Naive thymus-derived CD8-positive, alpha-beta T cell (primary cell): ENCODE measurements around the gene GULP1. TPM values are rescaled to one million over a fixed set of nuclear protein-coding genes. Genes with fewer than 3 reads are reported as not detected.

Source experiments
- ATAC-seq, 2 donors: fragments of 150-1000 bp; cut with Tn5 transposase in 1 of 2; sonication (Bioruptor Pico), chemical (Tn5 transposase) in 1 of 2; 1 replicate in 1 of 2; 2 replicates in 1 of 2; pipeline ENCODE4 v1.10.0; 2021; ENCODE audit warnings: mild to moderate bottlenecking in 2 of 2, moderate library complexity in 2 of 2
- POLR2A ChIA-PET: fragments of 350-600 bp; sonication (Branson Sonifier 250); formaldehyde crosslinking; loops from one replicate; lab custom pipeline; 2021; ENCODE audit warnings: antibody characterized with exemption; lab: Charles Lee
- DNase-seq, 10 donors: peaks; one replicate each; pipeline versions ENCODE4 v3.0.0 to v3.0.0-alpha.2; 2020 to 2022
- H3K27ac Mint-ChIP-seq, 10 donors: one replicate each; pipeline ENCODE4 v1.8.0; 2020 to 2022; ENCODE audit warnings: mild to moderate bottlenecking in 10 of 10, mixed read lengths in 10 of 10, moderate library complexity in 4 of 10, inconsistent platforms in 1 of 10
- H3K27me3 Mint-ChIP-seq, 5 donors: one replicate each; pipeline ENCODE4 v1.8.0; 2021 to 2022; ENCODE audit warnings: mixed read lengths in 5 of 5
- H3K36me3 Mint-ChIP-seq, 3 donors: one replicate each; pipeline ENCODE4 v1.8.0; 2020 to 2022; ENCODE audit warnings: mixed read lengths in 3 of 3, mild to moderate bottlenecking in 2 of 3, inconsistent platforms in 1 of 3
- H3K4me1 Mint-ChIP-seq, 4 donors: one replicate each; pipeline ENCODE4 v1.8.0; 2021 to 2022; ENCODE audit warnings: mixed read lengths in 4 of 4
- H3K4me3 Mint-ChIP-seq, 10 donors: one replicate each; pipeline ENCODE4 v1.8.0; 2020 to 2022; ENCODE audit warnings: mild to moderate bottlenecking in 10 of 10, mixed read lengths in 10 of 10, moderate library complexity in 6 of 10, inconsistent platforms in 1 of 10
- H3K9me3 Mint-ChIP-seq, 9 donors: one replicate each; pipeline ENCODE4 v1.8.0; 2020 to 2022; ENCODE audit warnings: mixed read lengths in 9 of 9, mild to moderate bottlenecking in 3 of 9, inconsistent platforms in 1 of 9, moderate library complexity in 1 of 9
- microRNA-seq: library from miRNA; unstranded; fragments of <30 nt; microRNA quantifications from one replicate; pipeline ENCODE4 v1.2.0, GENCODE V29; 2022; ENCODE audit warnings: borderline microRNAs expressed
- polyA plus RNA-seq, 3 donors: library from polyadenylated mRNA; unstranded; fragments of 300-500 nt; fragmentation: Illumina TruSeq; gene quantifications; one replicate each; pipeline ENCODE4 v1.2.3, GENCODE V29; 2021
- total RNA-seq, 8 experiments: library from RNA in 2 of 8; stranded (reverse) in 2 of 8; gene quantifications; one replicate each; pipeline ENCODE4 v1.2.3 and lab custom pipeline; 2021 to 2026

Gene GULP1
- total and polyA plus RNA-seq, 5 experiments from 2014 or later: not detected

DNA sequence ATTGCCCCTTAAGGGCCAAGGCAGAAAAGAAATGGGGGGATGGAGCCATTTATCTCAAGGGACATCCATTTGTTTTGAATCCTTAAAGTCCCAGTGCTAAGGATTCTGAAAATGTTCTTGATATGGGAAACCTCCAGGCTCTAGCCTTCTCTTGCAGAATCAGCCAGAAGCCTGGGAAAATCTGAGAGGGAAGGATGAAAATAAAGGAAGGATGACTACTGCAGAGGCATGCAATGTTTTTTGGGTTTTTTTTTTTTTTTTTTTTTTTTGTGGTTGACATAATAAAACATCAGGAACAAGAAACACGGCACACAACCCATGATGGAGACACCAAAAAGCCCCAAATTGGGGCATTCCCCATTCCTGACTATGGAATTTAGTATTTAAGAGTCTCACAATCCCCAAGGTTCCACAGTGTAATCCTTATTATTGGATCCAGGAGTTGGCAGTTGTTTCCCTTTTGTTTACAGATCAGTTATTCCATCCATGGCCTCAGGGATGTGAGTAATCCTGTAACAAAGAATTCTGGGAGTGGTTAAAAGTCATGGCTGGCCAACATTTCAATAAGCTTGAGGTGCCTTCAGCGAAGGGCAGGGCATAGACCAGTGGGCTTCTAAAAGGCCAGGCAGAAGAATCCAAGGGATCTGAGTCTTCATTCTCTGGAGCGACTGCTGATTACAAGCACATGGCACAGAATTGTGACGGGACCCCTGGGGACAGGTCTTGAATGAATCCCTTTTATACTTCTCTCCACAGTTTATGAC is 337.5 kb downstream of the GULP1 start:
- Mint-ChIP-seq H3K4me1 (no peaks in the 10 kb centered on the region), H3K36me3 (no peaks in the 10 kb centered on the region), H3K9me3 (peaks cover 0 to 2% (median 0%) of the 10 kb centered on the region in 9 donors), H3K27me3 (no peaks in the 10 kb centered on the region), H3K27ac (no peak overlapping the region), H3K4me3 (no peak overlapping the region)
- DNase-seq: no peak
- no peak for ATAC-seq
- POLR2A ChIA-PET: no interaction called here

DNA sequence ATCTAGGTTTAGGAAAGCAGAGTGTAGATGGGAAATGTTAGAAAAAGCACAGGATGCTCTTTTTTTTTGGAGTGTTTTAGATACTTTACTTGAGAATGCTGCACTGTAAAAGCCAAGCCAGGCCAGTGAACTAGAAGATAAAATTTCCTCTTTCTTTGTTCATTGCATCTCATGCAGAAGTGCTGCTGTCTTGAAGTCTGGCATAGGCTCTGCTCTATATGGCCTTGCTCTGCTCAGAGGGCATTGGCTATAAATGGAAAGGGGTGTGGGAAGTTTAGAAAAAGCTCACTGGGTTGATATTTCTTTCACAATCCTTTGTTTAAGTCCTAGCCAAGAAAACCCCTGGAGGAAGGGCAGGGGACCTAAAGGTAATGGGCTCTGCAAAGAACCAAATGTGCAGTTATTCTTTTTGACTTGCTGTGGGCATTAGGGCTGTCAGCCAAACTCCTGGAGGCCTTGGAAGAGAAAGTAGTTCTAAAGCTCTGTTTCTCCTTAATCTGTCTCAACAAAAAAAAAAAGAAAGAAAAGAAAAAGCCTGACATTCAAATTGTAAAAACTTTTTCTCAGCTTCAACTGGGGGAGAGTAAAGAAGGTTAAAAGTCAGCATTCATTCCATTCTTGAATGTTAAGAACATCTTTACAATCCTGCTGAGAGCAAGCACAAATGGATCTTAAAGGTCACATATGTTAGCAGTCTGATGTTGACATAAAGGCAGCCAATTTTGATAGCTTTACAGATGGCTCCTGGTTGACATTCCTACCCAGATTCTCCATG is 338.3 kb downstream of the GULP1 start:
- POLR2A ChIA-PET: no interaction called here
- Mint-ChIP-seq H3K4me1 (no peaks in the 10 kb centered on the region), H3K36me3 (no peaks in the 10 kb centered on the region), H3K9me3 (peaks cover 0 to 2% (median 0%) of the 10 kb centered on the region in 9 donors), H3K27me3 (no peaks in the 10 kb centered on the region), H3K27ac (no peak overlapping the region), H3K4me3 (no peak overlapping the region)
- no peak for ATAC-seq
- no peak for DNase-seq

DNA sequence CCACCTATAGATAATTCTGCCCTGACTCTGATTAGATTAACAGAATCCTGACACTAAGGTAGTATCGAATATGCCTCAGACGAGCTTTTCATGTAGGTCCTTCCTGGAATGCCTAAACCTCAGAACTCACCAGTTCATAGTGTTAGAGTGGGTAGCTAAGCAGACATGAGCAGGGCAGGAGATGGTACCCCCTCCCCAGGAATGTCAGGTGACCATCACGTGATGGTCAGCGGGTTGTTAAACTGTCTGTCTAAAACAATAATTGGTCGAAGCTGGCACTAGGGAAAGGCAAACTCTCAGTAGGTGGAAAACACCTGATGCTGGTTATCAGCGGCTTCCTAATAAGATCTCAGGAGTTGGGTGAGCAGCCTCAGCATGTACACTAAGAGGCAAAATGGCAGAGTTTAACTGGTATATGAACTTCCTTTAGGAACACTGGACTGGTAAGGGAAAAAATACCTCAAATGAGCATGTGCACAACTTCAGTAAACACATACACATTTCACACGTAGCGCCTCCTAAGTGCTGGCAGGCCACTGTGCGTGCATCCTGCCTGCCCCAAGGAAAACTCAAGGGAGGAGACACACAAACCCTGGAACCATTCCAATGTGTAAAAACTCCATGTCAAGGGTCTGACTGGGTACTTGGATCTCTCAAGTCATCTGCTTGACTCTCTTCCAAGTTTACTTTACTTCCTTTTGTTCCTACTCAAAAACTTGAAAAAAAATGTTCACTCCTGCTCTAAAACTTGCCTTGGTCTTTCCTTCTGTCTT is 339.5 kb downstream of the GULP1 start:
- H3K9me3 Mint-ChIP-seq: peaks cover 0 to 2% (median 0%) of the 10 kb centered on the region in 9 donors
- H3K4me1 Mint-ChIP-seq: no peaks in the 10 kb centered on the region
- H3K36me3 Mint-ChIP-seq: no peaks in the 10 kb centered on the region
- POLR2A ChIA-PET: no interaction called here
- ATAC-seq: no peak
- H3K4me3 Mint-ChIP-seq: no peak overlapping the region
- no peak for DNase-seq
- H3K27ac Mint-ChIP-seq: no peak overlapping the region
- peaks cover 0 to 2% (median 0%) of the 10 kb centered on the region in 5 donors for H3K27me3 Mint-ChIP-seq

DNA sequence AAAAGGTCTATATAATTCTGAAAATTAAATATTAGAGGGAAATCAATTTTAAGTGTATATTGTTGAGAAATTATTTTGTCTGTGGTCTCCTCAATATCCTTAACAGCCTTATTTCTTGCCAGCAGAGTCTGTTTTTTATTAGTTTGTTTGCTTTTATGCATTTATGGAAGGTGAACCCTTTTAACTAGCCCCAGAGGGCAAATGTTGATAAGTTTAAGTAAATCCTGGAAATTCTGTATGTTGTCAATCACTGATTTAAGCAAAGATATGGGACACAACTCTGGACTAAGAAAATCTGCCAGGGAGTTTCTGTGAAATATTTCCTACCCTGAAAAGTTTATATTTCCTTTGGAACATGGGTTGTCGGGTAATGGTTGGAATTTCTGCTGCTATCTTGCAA is 343.0 kb downstream of the GULP1 start:
- DNase-seq: no peak

More for the DNA sequence above, 343.0 kb downstream of the GULP1 start:
- H3K36me3 Mint-ChIP-seq: no peaks in the 10 kb centered on the region
- peak overlapping the region in 1 of 10 donors; percentile 14 for H3K27ac Mint-ChIP-seq
- no peaks in the 10 kb centered on the region for H3K9me3 Mint-ChIP-seq
- peaks cover 0 to 6% (median 1%) of the 10 kb centered on the region in 5 donors for H3K27me3 Mint-ChIP-seq
- no peak overlapping the region for H3K4me3 Mint-ChIP-seq
- no peak for ATAC-seq
- no peaks in the 10 kb centered on the region for H3K4me1 Mint-ChIP-seq
- POLR2A ChIA-PET: no interaction called here

Small RNAs within 50 kb of the gene (microRNA-seq; reads per million reads assigned to microRNA genes)
- not detected for gene MIR561
